HG03558 (cell line): ENCODE data around the gene CHGA.

ENCODE experiments used
- ATAC-seq: cut with Tn5 transposase; IDR thresholded peaks from one replicate; pipeline ENCODE4 v1.9.1; 2021; ENCODE audit warnings: moderate number of reproducible peaks; ENCODE audit not compliant: unreplicated experiment; ENCODE audit errors: extremely low read depth

Gene CHGA

GRCh38 chr14:92942976-92943710, 20.2 kb downstream of the CHGA start:
- ATAC-seq, result no peak

GRCh38 chr14:92943855-92944570, 21.1 kb downstream of the CHGA start:
- no peak for ATAC-seq

- ATAC-seq, result no peak
Measured at GRCh38 chr14:92944976-92945375, 22.0 kb downstream of the CHGA start.

- no peak for ATAC-seq
Measured at GRCh38 chr14:92945544-92945943, 22.6 kb downstream of the CHGA start.

GRCh38 chr14:92945959-92946846, 23.3 kb downstream of the CHGA start:
- ATAC-seq, result no peak

GRCh38 chr14:92946847-92947545, 24.0 kb downstream of the CHGA start:
- no peak for ATAC-seq

GRCh38 chr14:92948647-92949046, 25.7 kb downstream of the CHGA start:
- no peak for ATAC-seq

- no peak for ATAC-seq
Measured at GRCh38 chr14:92949496-92950192, 26.7 kb downstream of the CHGA start.

GRCh38 chr14:92950193-92950540, 27.2 kb downstream of the CHGA start:
- no peak for ATAC-seq

- ATAC-seq, result no peak
Measured at GRCh38 chr14:92950773-92951172, 27.8 kb downstream of the CHGA start.

GRCh38 chr14:92951261-92951660, 28.3 kb downstream of the CHGA start:
- no peak for ATAC-seq

GRCh38 chr14:92951912-92952471, 29.0 kb downstream of the CHGA start:
- ATAC-seq, result no peak

- no peak for ATAC-seq
Measured at GRCh38 chr14:92952481-92953298, 29.7 kb downstream of the CHGA start.

GRCh38 chr14:92953526-92953925, 30.6 kb downstream of the CHGA start:
- ATAC-seq, result no peak

- no peak for ATAC-seq
Measured at GRCh38 chr14:92954933-92955332, 32.0 kb downstream of the CHGA start.

- ATAC-seq, result no peak
Measured at GRCh38 chr14:92955381-92955780, 32.4 kb downstream of the CHGA start.

GRCh38 chr14:92956961-92957360, 34.0 kb downstream of the CHGA start:
- ATAC-seq, result no peak

GRCh38 chr14:92958373-92959188, 35.6 kb downstream of the CHGA start:
- no peak for ATAC-seq
